GM19438 (cell line): Measurements from ENCODE around the gene GRAMD4.
"Not testable (repeated sequence)": the region's sequence is repeated elsewhere in the genome, so short reads cannot be mapped to it uniquely, and the experiment has no call there.

Source experiments
- ATAC-seq: cut with Tn5 transposase; IDR thresholded peaks from one replicate; pipeline ENCODE4 v1.9.1; 2021; ENCODE audit warnings: low read depth; ENCODE audit not compliant: unreplicated experiment

The GRAMD4 gene

GRCh38 chr22:46634973-46635685, 14.9 kb downstream of the GRAMD4 start:
- not testable (repeated sequence) for ATAC-seq

- no peak for ATAC-seq
Observed at GRCh38 chr22:46635756-46636155, 15.6 kb downstream of the GRAMD4 start.

GRCh38 chr22:46636221-46637002, 16.2 kb downstream of the GRAMD4 start:
- ATAC-seq: no peak

DNA sequence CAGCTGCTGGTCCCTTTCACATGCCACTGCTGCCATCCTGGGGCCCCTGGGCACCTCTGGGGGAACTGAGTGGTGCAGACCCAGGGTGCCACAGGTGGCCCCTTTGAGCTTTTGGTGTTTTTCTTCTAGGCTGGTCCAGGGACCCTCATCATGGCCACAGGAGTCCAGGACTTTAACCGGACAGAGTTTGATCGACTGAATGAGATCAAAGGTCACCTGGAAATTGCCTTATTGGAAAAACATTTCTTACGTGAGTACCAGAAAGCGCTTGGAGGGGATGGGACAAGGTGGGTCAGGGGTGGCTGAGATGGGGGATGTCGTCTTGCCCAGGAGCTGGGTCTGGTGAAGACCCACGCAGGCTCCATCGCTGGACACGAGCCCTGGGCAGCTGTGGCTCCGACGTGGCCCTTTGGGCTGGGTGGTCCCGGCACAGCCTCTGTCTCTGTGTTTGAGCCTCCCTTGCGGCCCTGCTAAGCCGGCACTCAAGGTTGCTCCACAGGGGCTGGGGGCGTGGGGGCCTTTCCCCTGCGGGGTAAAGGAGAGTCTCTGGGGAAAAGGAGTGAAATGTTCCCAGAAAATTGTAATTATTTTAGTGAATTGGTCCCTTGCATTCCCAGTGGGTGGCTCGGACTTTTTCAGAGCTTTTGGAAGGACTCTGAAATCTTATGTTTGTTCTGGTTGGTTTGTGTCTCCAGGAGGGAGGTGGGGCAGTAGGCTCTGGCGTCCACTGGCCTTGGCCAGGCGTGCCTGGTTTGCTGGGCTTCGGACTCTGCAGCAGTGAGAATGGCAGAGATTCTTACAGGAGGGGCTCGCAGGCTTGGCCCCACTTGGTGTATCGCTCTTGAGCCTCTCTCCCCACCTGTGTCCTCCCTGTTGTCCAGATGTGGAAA, 17.8 kb downstream of the GRAMD4 start:
- no peak for ATAC-seq

DNA sequence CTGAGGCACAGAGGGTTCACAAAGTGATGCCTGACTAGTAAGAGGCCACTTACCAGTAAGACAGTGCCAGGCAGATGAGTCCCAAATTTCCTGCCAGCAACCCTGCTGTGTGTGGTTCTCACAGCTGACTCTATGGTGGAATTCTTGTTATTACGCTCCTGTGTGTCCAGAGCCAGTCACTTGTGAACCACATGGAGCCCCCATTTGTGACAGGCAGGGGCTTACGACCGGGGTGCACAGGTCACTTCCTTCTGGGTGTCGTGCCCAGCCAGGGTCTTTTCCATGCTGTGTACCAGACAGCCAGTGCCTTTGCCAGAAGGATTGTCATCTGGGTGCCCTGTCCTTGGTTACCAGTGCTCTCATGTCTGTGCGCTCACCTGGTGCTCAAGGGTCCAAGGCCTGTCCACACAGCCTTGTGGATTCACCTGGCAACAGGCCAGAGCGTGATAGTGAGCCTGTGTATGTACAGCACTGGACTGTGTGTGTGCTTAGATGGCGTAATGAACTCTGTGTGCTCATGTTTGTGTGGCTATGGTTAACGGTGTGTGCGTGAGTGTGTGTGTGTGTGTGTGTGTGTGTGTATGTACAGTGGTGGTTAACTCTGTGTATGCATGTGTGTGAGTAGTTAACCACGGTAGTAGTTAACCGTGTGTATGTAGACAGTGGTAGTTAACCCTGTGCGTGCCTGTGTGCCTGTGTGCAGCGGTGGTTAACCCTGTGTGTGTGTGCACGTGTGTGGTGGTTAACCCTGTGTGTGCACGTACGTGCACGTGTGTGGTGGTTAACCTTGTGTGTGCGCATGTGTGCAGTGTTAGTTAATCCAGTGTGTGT, 18.6 kb downstream of the GRAMD4 start:
- no peak for ATAC-seq

DNA sequence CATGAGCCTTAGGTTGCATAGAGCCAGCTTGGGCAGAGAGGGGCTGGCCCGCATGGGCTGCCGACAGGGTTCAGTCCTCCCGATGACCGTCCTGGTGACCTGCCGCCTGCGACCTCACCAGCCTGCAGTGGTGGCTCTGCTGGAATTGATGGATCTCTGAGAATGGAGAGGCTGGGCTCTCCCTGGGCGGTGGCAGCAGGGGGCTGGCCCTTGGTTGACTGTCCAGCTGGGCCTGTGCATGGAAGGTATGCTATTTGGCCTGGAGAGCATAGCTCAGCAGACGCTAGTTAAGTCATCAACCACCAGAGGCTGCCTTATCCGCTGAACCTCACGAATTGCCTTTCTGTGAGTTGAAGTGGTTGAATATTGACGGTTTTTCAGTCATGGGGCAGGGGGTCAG, 19.7 kb downstream of the GRAMD4 start:
- ATAC-seq: no peak

DNA sequence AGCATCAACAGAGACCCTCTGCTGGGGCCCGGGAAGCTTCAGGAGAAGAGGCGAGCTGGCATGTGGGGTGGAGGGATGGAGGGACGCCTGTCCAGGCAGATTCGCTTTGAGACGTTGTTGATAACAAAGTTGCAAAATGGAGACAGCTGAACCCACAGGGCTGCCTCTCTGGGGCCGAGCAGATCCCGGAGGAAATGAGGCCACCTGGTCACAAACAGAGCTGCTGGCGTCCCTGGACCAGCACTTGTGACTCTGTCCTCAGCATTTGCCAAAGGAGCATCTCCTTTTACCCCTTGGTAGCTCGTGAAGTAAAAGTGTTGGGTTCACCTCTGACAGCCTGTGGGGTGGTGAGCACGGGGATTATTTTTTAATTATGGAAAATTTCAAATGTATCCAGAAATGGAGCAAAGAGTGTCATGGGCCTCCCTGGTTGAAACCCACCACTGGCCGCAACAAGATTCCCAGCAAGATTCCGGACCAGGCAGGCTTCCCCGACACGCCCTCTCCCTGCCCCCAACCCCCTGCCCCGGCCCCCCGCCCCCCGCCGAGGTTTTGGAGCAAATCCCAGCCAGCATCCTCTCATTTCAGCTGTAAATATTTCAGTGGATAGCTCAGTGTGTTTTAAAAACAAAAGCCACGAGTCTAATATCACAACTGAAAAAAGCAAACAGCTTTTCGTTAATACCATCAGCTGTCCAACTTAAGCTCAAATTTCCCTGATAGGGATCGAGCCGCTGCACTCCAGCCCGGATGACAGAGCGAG, 20.3 kb downstream of the GRAMD4 start:
- ATAC-seq: no peak

GRCh38 chr22:46641811-46642266, 21.7 kb downstream of the GRAMD4 start:
- no peak for ATAC-seq

DNA sequence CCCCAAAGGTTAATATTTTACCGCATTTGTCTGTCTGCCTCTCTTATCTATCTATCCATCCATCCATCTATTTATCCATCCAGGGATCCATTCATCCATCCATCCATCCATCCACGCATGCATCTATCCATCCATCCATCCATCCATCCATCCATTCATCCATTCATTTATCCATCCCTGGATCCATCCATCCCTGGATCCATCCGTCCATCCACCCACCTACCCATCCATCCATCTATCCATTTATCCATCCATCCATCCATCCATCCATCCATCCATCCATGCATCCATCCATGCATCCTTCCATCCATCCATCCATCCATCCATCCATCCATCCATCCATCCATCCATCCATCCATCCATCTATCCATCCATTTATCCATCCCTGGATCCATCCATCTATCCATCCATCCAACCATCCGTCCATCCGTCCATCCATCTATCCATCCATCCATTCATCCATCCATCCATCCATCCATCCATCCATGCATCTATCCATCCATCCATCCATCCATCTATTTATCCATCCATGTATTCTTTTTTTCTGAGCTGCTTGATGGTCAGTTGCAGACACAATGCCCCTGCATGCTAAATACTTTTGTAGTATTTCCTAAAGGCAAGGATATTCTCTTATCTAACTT, 22.8 kb downstream of the GRAMD4 start:
- ATAC-seq: not testable (repeated sequence)

DNA sequence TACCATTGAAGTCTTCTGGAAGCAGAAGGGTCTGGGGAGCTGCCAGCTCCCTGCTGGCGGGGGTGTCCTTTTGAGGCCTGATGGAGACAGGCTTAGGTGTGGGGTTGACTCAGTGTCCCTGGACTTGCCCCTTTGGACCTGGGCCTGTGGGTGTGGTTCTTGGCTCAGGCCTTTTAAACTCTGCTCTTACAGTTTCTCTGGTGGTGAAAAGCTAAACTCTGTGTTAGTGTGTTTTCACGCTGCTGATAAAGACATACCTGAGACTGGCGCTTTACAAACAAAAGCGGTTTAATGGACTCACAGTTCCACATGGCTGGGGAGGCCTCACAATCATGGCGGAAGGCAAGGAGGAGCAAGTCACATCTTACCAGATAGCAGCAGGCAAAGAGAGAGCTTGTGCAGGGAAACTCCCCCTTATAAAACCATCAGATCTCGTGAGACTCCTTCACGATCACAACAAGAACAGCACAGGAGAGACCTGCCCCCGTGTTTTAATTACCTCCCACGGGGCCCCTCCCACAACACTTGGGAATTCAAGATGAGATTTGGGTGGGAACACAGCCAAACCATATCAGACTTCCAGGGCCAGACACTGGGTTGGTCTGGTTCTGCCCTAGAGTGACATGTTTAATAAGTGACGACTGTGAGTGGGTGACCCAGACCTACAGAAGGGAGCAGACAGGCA, 26.5 kb downstream of the GRAMD4 start:
- no peak for ATAC-seq

DNA sequence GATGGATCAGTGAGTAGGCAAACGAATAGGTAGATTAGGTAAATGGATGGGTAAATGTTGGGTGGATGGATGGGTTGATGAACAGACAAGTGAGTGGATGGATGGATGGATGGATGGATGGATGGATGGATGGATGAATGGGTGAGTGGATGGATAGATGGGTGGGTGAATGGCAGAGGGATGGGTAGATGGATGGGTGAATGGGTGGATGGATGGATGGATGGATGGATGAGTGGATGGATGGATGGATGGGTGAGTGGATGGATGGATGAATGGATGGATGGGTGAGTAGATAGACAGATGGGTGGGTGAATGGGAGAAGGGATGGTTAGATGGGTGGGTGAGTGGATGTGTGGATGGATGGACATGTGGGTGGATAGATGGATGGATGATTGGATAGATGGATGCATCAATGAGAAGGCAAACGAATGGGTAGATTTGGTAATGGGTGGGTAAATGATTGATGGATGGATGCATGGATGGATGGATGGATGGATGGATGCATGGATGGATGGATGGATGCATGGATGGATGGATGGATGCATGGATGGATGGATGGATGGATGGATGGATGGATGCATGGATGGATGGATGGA, 28.1 kb downstream of the GRAMD4 start:
- ATAC-seq: not testable (repeated sequence)

DNA sequence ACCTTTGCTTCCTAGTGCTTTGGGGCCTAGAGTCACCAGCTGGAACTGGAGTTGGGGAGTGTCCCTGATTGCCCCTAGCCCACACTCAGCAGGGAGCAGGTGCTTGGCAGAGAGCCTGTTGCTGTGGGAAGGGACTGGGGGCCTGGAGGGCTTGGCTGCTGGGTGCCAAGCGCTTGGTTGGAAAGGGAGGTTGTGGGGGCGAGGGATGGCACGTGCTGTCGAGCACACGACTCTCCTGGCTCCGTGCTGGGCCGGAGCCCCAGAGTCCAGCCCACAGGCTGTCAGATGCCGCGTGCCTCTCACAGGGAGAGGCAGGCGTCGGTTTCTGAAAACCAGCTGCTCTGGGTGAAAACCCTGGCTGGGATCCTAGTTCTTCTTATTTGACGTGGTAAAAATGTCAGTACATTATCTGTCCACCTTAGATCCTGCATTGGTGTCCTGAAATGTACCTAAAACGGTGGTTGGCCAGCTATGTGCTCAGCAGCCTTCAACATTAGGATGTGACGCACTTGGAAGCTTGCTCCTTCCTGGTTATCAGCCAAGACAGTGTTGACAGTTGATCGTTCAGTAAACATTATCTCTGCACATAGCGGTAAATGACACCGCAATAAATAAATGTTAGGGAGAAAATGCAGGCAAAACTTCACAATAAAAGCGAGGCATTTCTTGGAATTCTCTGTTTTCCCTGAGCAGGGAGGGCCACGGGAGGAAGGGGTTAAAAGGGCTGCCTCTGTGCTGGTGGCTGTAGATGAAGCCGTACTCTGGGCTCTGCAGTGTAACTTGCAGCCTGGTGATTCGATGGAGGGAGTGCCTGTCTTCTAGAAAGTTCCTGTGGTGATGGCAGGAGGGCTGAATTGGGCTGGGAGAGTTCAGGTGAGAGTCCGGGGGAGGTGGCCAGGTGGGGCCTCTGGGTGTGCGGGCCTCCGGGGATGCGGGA, 29.2 kb downstream of the GRAMD4 start:
- no peak for ATAC-seq

- no peak for ATAC-seq
Observed at GRCh38 chr22:46650078-46650810, 30.1 kb downstream of the GRAMD4 start.

DNA sequence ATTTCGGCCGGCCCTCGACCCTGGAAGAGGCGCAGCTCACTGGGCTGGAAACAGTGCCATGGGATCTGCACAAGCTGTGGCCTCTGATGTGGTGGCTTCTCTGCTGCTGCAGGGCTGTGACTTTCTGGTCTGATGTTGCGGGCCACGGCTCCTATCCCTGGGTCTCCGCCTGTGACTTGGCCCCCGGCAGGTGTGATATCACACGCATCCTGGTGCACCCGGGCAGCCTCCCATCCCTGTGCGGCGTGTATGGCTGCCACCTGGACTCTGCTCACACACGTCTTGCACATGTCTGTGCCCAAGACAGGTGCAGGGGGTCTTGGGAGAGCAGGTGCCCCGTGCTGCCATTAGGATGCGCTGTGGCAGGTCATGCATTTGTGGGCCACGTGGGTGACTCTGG, 31.1 kb downstream of the GRAMD4 start:
- ATAC-seq: no peak

GRCh38 chr22:46652081-46652846, 32.1 kb downstream of the GRAMD4 start:
- no peak for ATAC-seq
